ENCODE data around the gene PDGFD.

DNA sequence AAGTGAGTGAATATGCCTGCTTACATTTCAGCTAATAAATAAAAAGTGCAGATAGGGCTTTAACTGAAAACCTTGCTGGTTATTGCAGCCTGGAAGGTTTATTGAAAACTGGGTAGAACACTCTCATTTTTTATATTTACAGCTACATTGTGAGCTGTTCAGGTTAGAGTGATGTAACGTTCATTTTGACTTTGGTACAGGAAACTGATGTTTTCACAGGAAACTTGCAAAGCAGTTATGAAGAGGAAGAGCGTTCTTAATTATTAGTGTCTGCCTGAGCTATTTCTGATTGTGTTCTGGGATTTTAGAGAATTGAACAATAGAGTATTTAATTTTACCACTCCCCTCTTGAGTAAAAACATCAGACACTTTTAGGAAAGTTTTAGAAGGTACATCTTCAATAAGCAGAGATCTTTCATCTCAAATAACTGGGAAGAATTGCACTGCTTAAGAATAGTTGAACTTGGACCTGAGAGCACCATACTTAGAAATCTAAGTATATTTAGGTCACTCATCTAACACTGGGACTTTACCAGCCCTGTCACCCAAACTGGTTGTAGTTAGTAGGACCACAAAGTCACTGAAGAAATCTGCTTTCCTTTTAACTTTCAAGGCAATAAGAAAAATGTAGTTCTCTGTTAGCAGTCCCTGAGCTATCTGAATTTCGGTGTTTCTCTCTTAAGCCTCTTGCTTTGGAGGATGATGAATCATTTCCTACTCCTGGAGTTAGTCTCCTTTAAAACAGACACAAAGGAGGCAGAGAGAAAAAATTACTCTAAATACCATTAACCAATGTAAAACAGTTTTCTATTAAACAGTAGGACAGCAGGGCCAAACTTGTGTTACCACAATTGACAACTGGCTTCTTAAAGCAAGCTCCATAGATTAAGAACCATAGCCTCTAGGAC, 256.1 kb downstream of the PDGFD start:
- TF ChIP-seq EZH2 (IDR thresholded peaks at IDR 0.05) (no peak), POLR2AphosphoS5 (IDR thresholded peaks at IDR 0.05; ENCODE audit: borderline replicate concordance, low read depth, low read length) (no peak)

All from SK-N-MC (cell line).